Measurements from ENCODE around the gene FKBP3.

GRCh38 chr14:45096218-45096617 is 38.1 kb downstream of the FKBP3 start:
- TF ChIP-seq CTCF (IDR thresholded peaks at IDR 0.05) (no peak), POLR2A (IDR thresholded peaks at IDR 0.05) (no peak)
